Activated T-helper 1 cell treated with Interleukin-2 at 50 U/mL for 16 hours (primary cell): ENCODE results near the gene CISD1.

Experiments
- DNase-seq: peaks from one replicate; pipeline ENCODE4 v3.0.0-alpha.2; 2020; ENCODE audit warnings: low read depth

CISD1 gene

DNA sequence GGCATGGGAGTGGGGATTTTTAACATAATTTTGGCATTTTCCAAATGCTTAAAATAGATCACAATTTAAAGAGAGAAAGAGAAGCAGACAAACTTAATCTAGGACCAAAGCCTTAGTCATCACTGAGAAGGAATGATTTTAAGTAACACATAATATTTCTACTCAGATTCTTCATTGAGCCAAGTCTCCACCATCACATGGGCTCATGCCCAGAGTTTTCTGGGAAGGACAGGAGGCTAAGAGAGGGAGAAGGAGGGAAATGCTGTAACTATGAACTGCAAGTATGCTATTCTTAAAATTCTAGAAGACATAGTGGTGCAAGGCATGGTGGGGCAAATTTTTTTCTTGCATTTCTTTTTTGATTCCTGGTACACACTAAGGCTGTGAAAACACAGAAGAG, 42.1 kb downstream of the CISD1 start:
- no peak for DNase-seq

DNA sequence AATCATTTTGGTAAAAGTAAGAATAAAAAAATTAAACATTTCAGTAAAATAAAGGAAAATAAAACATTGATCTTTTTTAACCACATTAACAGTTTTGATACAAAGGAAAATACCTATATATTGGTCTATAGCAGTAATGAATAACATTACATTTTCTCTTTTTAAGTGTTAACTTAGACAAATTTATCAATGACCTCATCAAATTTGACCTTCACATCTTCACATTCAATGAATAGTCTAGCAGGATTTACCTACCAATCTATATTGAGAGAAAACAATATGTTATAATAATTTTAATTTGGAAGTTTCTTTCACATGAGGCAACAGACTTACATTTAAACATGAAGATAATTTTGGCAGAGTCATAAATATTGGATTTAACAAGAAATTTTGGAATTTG, 47.9 kb downstream of the CISD1 start:
- no peak for DNase-seq

DNA sequence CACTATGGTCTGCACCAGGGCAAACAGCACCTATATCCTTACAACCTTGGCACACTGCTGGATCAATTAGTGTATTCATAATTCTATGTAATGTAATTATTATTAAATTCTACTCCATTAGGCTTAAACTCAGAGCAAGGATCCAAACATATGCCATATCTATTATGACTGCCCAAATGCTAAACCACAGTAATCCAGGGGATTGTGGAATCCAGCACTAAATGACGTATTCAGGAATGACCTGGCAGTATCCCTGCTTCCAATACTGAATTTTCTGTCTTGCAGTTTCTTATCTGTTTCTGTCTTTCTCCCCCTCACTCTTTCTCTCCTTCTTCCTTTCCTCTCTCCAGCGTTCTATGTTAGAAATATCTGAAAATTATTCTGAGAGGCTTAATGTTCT, 49.4 kb downstream of the CISD1 start:
- DNase-seq = no peak

DNA sequence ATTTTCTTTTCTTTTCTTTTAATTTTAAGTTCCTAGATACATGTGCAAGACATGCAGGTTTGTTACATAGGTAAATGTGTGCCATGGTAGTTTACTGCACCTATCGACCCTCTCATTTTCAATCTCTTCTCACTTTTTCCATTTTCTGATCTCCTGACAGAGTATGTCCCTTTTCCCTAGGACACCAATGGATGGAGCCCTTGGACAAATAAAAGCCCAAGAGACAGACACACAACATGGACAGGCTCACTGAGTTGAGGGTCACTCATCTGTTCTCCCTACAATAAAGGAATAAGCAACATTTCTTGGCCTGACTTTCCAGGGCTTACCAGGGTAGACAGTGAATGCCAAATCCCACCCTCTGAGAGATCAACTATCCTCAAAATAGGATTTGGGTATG, 50.6 kb downstream of the CISD1 start:
- no peak for DNase-seq

DNA sequence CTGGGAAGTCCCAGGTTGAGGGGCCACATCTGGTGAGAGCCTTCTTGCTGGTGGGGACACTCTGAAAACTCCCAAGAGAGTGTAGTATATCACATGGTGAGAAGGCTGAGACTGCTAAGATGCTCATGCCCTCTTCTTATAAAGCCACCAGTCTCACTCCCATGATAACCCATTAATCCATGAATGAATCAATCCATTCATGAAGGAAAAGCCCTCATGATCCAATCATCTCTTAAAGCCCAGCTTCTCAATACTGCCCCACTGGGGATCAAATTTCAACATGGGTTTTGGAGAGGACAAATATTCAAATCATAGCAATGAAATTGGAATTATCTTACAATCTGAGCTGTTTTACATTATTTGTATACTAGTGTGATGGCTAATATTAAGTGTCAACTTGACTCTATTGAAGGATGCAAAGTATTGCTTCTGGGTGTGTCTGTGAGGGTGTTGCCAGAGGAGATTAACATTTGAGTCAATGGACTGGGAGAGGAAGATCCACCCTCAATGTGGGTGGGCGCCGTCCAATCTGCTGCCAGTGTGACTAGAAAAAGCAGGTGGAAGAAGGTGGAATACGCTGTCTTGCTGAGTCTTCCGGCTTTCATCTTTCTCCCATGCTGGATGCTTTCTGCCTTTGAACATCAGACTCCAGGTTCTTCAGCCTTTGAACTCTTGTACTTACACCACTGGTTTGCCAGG, 51.5 kb downstream of the CISD1 start:
- no peak for DNase-seq

DNA sequence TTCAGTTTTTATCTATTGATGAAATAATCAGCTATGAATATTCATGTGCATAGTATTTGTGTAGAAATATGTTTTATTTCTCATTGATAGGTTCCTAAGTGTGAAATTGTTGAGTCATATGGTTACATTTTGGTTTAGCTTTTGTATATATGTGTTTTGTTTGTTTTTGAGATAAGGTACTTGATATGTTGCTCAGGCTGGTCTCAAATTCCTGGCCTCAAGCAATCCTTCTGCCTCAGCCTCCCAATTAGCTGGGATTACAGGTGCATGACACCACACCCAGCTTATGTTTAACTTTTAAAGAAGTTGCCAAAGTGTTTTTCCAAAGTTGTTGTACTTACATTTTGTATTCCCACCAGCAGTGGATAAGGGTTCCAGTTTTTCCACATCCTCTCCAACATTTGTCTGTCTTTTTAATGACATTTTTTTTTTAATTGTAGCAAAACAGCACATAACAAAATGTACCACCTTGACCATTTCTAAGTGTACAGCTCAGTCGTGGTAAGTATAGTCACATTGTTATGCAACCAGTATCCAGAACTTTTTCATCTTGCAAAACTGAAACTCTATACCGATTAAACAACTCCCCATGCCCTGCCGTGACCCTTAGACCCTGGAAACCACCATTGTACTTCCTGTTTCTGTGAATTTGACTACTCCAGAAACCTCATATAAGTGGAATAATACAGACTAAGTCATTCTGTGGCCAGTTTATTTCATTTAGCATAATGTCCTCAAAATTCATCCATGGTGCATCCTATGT, 53.3 kb downstream of the CISD1 start:
- DNase-seq = no peak

DNA sequence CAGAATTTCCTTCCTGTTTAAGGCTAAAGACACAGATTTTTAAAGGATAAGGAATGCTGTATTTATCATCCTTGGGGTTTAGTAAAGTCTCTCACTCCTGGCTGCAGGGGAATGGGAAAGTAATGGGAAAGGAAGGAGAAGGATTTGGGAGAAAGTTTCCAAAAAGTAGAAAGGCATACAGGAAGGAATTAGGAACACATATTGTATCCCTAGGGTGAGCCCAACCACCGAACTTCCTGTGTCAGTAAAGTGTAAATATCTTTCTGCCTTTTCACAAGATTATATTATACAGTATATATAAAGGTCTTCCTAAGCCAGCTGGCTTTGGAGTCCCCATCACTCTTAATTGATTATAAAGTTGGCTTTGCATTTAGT, 53.9 kb downstream of the CISD1 start:
- no peak for DNase-seq

DNA sequence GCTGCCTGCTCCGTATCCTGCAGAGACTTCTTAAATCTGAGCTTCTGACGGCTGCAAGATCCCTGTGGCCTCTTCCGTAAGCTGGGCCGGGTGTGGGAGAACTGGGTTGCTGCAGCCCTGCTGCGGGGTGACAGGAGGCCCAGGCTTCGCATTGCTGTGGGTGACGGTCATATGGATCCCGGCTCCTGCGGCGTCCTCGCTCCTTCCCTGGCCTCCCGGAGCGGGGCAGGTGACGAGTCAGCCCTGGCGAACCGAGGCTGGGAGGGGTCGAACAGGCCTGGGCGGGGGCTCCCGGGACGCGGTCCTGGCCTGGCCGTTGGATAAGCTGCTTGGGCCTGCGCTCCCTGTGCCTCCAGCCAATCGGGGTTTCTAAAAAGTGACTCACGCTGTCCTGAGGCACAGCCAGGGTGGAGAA, 58.0 kb downstream of the CISD1 start:
- no peak for DNase-seq

DNA sequence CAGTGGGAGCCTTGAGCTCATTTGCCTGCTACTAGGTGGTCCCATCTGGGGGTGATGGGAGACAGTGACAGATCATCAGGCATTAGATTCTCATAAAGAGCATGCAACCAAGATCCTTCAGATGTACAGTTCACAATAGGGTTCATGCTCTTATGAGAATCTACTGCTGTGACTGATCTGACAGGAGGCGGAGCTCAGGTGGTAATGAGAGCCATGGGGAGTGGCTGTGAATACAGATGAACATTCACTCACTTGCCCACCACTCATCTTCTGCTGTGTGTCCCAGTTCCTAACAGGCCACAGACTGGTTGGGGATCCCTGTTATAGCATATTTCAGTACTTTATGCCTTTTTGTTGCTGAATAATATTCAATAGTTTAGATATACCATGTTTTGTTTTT, 59.3 kb downstream of the CISD1 start:
- no peak for DNase-seq

DNA sequence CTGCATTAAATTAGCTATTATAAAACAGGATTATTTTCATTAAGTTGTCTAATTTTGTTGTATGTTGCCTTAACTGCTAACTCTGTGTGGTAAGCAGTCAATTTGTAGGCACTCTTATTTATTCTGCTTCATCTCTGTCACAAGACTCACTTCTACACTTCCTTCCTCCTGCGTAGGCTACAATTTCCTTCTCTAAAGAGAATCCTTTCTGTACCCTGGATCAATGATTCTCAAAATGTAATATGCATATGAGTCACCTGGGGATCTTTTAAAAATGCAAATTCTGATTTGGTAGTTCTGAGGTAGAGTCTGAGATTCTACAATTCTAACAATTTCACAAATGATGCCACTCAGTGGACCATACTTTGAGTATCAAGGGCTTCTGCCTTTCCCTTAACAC, 61.5 kb downstream of the CISD1 start:
- DNase-seq = no peak

DNA sequence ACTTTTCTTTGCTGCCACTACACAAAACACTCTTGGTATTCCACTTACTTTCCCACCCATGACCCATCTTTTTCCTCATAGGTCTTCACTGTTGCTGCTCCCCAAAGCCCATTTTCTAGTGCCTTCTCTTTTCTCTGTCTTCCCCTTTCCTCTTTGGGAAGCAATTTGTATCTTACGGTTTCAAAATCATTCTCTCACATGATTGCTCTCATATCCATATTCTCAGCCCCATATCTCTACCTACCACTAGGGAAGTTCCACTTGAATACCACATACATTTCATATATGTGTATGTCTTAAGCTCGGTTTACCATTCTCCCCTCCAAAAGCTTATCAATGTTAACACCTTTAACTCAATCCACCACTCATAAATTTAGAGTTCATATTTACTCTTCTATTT, 62.7 kb downstream of the CISD1 start:
- no peak for DNase-seq

DNA sequence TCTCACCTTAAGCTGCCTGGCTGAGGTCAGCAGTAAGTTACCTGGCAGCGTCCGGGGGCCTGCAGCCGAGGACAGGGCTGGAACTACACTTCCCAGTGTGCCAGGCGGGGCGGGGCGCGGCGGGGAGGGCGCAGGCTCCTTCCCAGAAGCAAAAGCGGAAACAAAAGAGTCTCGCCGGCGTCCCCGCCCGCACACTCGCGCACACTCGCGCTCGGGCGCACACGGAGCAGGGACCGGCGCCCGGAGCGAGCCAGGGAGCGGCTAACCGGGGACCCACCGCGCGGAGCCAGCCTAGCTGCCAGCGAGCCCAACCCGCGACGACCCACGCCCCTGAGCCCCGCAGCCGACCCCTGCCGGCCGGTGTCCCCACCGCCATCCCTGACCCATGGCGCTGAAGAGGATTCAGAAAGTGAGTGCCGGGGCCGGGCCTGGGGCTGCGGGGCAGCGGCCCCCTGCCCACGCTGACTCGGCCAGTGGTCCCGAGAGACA, 65.9 kb downstream of the CISD1 start, which contains the start of gene UBE2D1:
Gene UBE2D1, plus strand, starts transcription at position 190 of the 489 bp plus-strand sequence. Its CDS starts 196 bp downstream, at position 386.
- peak; percentile 63 for DNase-seq

DNA sequence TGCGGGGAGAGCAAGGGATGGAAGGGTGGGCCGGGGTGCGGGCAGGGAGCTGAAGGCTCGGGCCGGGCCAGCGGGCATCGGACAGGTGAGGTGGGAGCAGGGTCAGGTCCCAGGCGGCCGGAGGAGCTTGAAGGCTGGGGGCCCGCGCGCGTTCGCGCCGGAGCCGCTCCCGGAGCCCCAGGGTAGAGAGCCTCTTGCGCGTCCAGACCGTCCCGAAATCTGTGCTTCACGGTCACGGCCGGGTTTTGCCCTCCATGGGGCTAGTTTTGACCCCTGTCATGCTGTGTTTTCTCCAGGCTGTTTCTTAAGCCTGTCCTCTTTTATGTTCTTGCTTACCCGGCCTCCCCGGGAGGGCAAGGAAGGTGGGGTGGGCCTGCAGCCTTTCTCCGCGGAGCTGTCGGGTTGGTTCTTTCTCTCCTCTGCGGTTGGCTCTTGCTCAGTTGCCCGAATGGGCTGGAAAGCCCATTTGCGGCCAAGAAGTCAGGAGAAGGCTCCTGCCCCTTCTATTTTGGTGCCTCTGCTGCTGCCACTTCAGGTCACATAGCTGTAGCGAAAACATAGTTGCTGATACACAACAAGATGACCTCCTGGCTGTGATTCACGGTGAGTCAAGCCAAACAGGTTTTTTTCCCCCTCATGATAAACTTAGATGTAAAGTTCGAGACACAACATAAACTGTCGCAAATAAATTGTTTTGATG, 66.5 kb downstream of the CISD1 start:
- DNase-seq = no peak

DNA sequence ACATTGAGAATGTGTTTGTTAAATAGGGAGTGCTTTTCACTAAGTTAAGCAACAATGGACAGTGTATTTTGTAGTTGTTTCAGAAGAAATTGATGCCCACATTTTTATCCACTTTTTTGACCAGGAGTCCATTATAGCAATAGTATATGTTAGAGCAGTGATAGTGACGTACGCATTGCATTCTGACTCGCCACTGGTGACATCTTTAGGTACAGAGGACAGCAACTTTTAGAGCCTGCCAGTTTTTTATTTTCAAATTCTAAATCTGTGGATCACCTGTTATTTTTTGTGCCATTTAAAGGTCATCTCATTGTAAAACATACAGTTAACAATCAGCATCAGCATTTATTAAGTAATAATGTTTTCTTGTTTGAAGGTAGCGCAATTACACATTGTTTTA, 67.3 kb downstream of the CISD1 start:
- no peak for DNase-seq
